Measurements from ENCODE around the gene C1orf226.

The C1orf226 gene

GRCh38 chr1:162371611-162372010 is 9.9 kb upstream of the C1orf226 start:
- Mint-ChIP-seq H3K27me3 (no peaks in the 10 kb centered on the region), H3K4me3 (no peak overlapping the region), H3K36me3 (ENCODE audit: low read depth) (no peaks in the 10 kb centered on the region), H3K27ac (no peak overlapping the region), H3K4me1 (no peaks in the 10 kb centered on the region), H3K9me3 (no peaks in the 10 kb centered on the region)
- no peak for DNase-seq
- ATAC-seq: no peak

GRCh38 chr1:162372159-162373071 is 9.1 kb upstream of the C1orf226 start:
- Mint-ChIP-seq H3K27ac (no peak overlapping the region), H3K4me3 (no peak overlapping the region), H3K27me3 (no peaks in the 10 kb centered on the region), H3K9me3 (no peaks in the 10 kb centered on the region), H3K4me1 (no peaks in the 10 kb centered on the region), H3K36me3 (ENCODE audit: low read depth) (no peaks in the 10 kb centered on the region)
- DNase-seq (no peak), ATAC-seq (no peak)

- Mint-ChIP-seq H3K4me3 (no peak overlapping the region), H3K27me3 (no peaks in the 10 kb centered on the region), H3K27ac (no peak overlapping the region), H3K4me1 (no peaks in the 10 kb centered on the region), H3K36me3 (ENCODE audit: low read depth) (no peaks in the 10 kb centered on the region), H3K9me3 (no peaks in the 10 kb centered on the region)
- DNase-seq: no peak
- no peak for ATAC-seq
Observed at GRCh38 chr1:162373072-162373427, 8.5 kb upstream of the C1orf226 start.

- Mint-ChIP-seq H3K27ac (no peak overlapping the region), H3K36me3 (ENCODE audit: low read depth) (no peaks in the 10 kb centered on the region), H3K4me1 (no peaks in the 10 kb centered on the region), H3K4me3 (no peak overlapping the region), H3K27me3 (no peaks in the 10 kb centered on the region), H3K9me3 (no peaks in the 10 kb centered on the region)
- no peak for DNase-seq
- no peak for ATAC-seq
Observed at GRCh38 chr1:162373541-162374260, 7.8 kb upstream of the C1orf226 start.

- DNase-seq (no peak), ATAC-seq (no peak)
- H3K27ac Mint-ChIP-seq: no peak overlapping the region
- no peak overlapping the region for H3K4me3 Mint-ChIP-seq
- H3K9me3 Mint-ChIP-seq: no peaks in the 10 kb centered on the region
- H3K36me3 Mint-ChIP-seq (ENCODE audit: low read depth): no peaks in the 10 kb centered on the region
- H3K27me3 Mint-ChIP-seq: no peaks in the 10 kb centered on the region
- H3K4me1 Mint-ChIP-seq: no peaks in the 10 kb centered on the region
Observed at GRCh38 chr1:162374406-162374805, 7.1 kb upstream of the C1orf226 start.

DNA sequence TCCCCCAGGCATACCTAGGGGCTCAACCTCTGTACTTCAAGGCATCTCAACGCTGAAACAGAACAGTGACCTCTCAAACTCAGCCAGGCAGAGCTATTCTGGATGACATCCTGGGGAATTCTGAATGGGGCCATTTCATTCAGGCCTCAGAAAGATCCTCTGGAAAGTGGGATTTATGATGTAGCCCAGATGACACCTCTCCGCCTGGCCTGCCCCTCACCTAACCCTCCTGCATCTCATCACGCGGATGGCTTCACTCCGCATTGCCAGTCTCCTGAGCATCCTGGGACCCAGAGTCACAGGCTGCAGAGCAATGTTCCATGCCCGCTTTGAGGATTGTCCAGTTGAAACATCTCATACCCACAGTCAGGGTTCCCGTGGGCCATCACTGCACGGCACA is 6.1 kb upstream of the C1orf226 start:
- Mint-ChIP-seq H3K27ac (no peak overlapping the region), H3K9me3 (no peaks in the 10 kb centered on the region), H3K4me3 (no peak overlapping the region), H3K4me1 (no peaks in the 10 kb centered on the region), H3K36me3 (ENCODE audit: low read depth) (no peaks in the 10 kb centered on the region), H3K27me3 (no peaks in the 10 kb centered on the region)
- no peak for DNase-seq
- no peak for ATAC-seq

GRCh38 chr1:162376691-162377090 is 4.8 kb upstream of the C1orf226 start, which contains the start of gene SPATA46:
Gene SPATA46 (minus strand): TSS chr1:162376854. CDS start chr1:162376790, 64 bp downstream.
- Mint-ChIP-seq H3K9me3 (no peaks in the 10 kb centered on the region), H3K27me3 (no peaks in the 10 kb centered on the region), H3K4me3 (no peak within 1 kb of the TSS), H3K4me1 (no peaks in the 10 kb centered on the region), H3K36me3 (ENCODE audit: low read depth) (no peaks in the 10 kb centered on the region), H3K27ac (no peak within 1 kb of the TSS)
- ATAC-seq (no peak), DNase-seq (no peak)

- H3K9me3 Mint-ChIP-seq: no peaks in the 10 kb centered on the region
- no peaks in the 10 kb centered on the region for H3K4me1 Mint-ChIP-seq
- H3K4me3 Mint-ChIP-seq: no peak overlapping the region
- DNase-seq (no peak), ATAC-seq (no peak)
- H3K27ac Mint-ChIP-seq: no peak overlapping the region
- H3K27me3 Mint-ChIP-seq: no peaks in the 10 kb centered on the region
- no peaks in the 10 kb centered on the region for H3K36me3 Mint-ChIP-seq (ENCODE audit: low read depth)
Observed at GRCh38 chr1:162380061-162380846, 1.3 kb upstream of the C1orf226 start.

DNA sequence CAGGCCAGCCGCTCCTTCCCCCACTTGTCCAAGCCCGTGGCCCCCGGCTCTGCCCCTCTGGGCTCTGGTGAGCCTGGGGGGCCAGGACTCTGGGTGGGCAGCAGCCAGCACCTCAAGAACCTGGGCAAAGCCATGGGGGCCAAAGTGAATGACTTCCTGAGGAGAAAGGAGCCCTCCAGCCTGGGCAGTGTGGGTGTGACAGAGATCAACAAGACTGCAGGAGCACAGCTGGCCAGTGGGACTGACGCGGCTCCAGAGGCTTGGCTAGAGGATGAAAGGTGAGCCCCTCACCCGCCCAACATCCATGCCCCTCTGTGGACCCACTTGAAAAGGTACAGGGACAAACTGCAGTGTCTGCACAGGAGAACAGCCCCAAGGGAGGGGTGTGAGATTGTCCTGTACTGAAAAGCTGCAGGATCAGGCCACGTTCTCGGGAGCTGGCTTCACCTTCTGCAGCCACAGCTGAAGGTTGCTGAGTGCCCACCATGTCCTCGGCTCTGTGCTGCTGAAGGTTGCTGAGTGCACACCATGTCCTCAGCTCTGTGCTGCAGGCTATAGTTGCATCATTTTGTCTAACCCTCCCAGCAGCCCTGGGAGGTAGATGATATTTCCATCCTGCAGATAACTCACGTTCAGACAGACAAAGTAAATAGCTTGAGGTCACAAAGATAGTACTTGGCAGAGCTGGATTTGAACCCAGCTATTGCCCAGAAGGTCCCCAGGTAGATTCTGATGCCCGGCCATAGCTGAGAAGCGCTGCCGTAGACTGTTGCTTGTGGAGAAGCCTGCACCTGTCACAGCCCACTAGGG is 618 bp downstream of the C1orf226 start:
- Mint-ChIP-seq H3K36me3 (ENCODE audit: low read depth) (no peaks in the 10 kb centered on the region), H3K9me3 (no peaks in the 10 kb centered on the region), H3K4me1 (no peaks in the 10 kb centered on the region), H3K27me3 (no peaks in the 10 kb centered on the region), H3K4me3 (no peak overlapping the region), H3K27ac (no peak overlapping the region)
- ATAC-seq: no peak
- no peak for DNase-seq

- Mint-ChIP-seq H3K27ac (no peak overlapping the region), H3K36me3 (ENCODE audit: low read depth) (no peaks in the 10 kb centered on the region), H3K27me3 (no peaks in the 10 kb centered on the region), H3K4me1 (no peaks in the 10 kb centered on the region), H3K4me3 (no peak overlapping the region), H3K9me3 (no peaks in the 10 kb centered on the region)
- no peak for ATAC-seq
- DNase-seq: no peak
Observed at GRCh38 chr1:162383091-162383490, 1.6 kb downstream of the C1orf226 start.

GRCh38 chr1:162383516-162383915 is 2.0 kb downstream of the C1orf226 start:
- H3K4me1 Mint-ChIP-seq: no peaks in the 10 kb centered on the region
- DNase-seq (no peak), ATAC-seq (no peak)
- H3K4me3 Mint-ChIP-seq: no peak overlapping the region
- H3K27me3 Mint-ChIP-seq: no peaks in the 10 kb centered on the region
- no peaks in the 10 kb centered on the region for H3K36me3 Mint-ChIP-seq (ENCODE audit: low read depth)
- H3K27ac Mint-ChIP-seq: no peak overlapping the region
- no peaks in the 10 kb centered on the region for H3K9me3 Mint-ChIP-seq

- Mint-ChIP-seq H3K36me3 (ENCODE audit: low read depth) (no peaks in the 10 kb centered on the region), H3K27me3 (no peaks in the 10 kb centered on the region), H3K9me3 (no peaks in the 10 kb centered on the region), H3K4me3 (no peak overlapping the region), H3K27ac (no peak overlapping the region), H3K4me1 (peaks cover under 1% of the 10 kb centered on the region)
- DNase-seq: no peak
- no peak for ATAC-seq
Observed at GRCh38 chr1:162384116-162384515, 2.6 kb downstream of the C1orf226 start.

DNA sequence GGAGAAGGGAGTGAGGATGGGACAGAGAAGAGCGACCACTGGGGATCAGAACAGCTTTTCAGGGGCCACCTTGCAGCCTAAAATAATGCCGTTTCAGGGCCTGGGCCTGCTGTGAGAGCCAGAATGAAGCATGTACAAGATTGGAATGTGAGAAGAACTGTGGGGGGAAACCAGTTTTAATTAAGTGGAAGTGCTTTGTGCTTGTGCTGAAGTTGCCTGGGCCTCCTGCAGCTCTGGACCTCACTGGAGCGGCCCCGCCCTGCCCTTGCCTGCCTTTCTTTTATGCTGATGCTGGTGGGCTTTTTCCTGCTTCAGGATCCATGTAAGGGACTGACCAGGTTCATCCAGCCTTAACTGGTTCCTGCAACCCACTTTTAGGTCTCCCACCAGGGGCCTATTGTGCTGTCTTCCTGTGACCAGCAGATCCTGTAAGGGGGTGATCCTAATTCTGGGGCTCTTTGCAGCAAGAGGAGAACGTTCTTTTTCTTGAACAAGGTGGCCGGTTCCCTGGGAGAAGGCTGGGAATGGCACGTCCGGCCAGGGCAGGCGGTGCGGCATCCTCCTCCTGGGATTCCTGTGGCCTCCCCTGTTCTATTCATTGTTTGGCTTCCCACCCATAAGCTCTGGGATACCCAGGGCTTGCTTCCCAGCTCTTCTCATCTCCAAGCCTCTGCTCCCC is 3.2 kb downstream of the C1orf226 start:
- H3K4me3 Mint-ChIP-seq: no peak overlapping the region

GRCh38 chr1:162385280-162385623 is 3.7 kb downstream of the C1orf226 start:
- no peak for DNase-seq
- Mint-ChIP-seq H3K4me3 (no peak overlapping the region), H3K4me1 (peaks cover 5% of the 10 kb centered on the region), H3K9me3 (no peaks in the 10 kb centered on the region), H3K27me3 (peaks cover under 1% of the 10 kb centered on the region), H3K27ac (no peak overlapping the region), H3K36me3 (ENCODE audit: low read depth) (no peaks in the 10 kb centered on the region)
- ATAC-seq: no peak

More for the DNA sequence above, 3.2 kb downstream of the C1orf226 start:
- no peaks in the 10 kb centered on the region for H3K9me3 Mint-ChIP-seq
- no peak for ATAC-seq
- no peak for DNase-seq
- no peaks in the 10 kb centered on the region for H3K36me3 Mint-ChIP-seq (ENCODE audit: low read depth)
- peaks cover 5% of the 10 kb centered on the region for H3K4me1 Mint-ChIP-seq
- H3K27me3 Mint-ChIP-seq: no peaks in the 10 kb centered on the region
- H3K27ac Mint-ChIP-seq: no peak overlapping the region

Measured in activated naive CD8-positive, alpha-beta T cell treated with anti-CD3 and anti-CD28 coated beads, Interleukin-2, amount 50 U/mL, for 24 hours (primary cell).